ENCODE data around the gene NUDT16.

NUDT16 gene

DNA sequence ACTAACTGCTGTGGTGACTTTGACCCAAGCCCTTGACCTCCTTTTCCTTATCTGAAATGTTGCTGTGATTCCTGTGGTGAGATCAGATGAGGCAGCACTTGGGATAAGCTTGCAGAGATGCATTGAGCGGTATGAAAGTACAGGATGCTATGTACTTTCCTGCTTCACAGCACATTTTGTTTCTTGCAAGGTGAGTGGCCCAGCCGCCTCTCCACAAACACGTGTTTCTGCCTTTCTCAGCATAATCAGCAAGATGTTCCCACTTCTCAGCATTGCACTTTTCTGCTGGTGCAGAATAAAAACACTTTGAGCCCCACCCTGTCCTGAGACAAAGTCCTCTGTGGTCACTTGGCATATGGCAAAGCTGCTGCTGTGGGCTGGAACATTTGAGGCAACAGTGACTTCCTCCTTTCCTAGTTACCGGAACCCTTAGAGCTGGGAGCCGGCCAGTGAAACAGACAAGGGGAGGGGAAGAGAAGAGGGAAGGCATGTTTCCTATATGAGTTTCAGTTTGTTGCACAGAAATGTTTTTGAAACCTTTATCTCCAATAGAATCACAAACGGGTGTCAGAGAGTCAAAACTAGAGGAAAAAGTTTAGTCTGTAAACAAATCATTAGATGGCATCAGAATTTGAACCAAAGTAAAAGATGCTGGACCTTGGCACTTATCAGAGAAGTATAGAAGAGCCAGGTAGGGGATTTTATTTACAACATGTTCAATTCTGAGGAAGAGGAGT, 5.0 kb downstream of the NUDT16 start:
- DNase-seq (ENCODE audit: low read depth): no peak

DNA sequence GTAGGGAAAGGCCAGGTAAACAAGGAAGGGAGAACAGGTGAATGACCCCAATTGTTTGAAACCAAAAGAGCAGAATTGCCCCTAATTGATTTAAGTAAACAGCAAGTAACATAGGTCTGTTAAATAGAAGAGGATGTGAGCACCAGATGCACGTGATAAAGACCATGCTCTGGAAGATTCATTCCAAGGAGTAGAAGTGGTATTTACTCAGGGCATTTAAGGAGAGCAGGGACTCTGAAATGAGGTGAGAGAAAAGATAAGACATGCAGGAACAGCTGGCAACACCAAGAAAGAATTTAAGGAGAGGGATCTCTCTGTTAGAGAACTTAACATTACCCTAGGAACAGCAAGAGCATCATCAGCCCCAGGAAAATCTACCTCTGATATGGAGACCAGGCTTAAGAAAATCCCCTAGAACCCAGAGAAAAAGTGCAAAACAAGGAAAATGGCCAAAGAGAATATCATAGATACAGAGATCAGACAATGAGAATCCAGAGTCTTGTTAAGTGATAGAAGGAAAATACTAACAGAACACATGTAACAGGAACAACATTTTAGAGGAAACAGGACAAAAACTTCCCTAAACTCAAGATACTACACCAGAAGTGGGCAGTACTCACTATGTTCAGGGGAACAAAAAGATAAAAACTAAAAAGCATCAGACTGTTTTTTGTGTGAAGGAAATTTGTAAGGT, 6.4 kb downstream of the NUDT16 start:
- DNase-seq (ENCODE audit: low read depth): no peak

DNA sequence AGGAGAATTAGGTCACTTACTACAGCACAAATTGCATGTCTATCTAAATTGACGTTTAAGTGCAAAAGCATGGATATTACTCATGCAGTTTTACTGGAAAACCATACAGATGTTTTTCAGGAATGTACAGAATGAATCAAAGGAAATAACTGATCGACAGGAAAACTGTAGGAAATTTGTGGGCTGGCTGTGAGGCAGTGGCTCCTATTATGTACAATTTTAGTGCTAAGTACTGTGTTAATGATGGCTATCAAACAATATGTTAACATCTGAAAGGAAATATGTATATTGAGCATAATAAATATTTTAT, 6.9 kb downstream of the NUDT16 start:
- no peak for DNase-seq (ENCODE audit: low read depth)

DNA sequence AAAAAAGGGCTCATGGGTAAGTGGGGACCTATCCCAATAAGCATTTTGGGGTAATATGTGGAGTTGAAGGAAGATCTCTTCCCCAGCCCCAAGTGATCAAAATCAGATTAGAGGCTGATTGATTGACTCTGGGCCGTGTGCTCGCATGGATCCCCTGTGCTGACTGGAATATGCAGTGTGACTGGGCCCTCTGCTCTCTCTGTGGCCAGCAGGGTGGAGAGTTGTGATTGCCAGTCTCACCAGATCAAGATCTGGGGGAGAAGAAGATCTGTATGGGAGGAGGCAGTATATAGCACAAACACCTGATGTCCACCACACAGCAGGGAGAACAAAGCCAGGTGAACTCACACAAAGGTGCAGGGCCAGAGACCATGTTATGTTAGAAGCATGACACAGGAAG, 8.8 kb downstream of the NUDT16 start:
- DNase-seq (ENCODE audit: low read depth): no peak

DNA sequence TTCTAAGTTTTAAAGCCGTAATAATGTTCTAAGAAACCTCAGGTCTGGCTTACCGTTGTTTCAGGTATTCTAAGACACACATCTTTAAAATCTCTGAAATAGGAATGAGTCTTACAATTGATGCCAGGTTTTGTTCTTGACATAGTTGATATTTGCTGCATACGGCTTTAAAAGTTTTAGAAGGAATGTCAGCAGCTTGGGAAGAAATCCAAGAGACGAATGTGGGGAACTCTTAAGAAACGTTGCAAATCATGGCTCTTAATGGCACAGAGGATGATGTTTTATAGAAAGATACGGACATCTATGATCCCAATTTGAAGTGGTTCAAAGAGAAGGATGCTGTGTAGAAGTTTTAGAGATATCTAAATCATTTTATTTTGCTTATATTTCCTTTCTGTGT, 11.5 kb downstream of the NUDT16 start:
- no peak for DNase-seq (ENCODE audit: low read depth)

DNA sequence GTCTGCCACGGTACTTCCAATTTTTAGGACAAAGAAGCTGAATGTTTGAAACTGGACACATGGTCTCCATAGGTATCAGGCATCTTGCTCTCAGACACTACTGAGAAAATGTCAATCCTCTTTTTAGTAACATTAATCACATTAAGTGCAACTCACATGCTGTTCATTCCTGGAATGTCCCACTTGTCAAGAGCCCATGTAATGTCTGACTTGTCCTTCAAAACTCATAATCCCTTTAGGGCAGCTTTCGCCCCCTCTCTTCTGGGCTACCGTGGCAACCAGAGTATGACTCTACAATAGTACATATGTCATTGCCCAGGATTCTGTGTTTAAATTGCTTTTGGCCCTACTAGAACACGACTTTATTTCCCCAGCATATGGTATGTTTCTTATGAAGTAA, 12.3 kb downstream of the NUDT16 start:
- DNase-seq (ENCODE audit: low read depth): no peak

DNA sequence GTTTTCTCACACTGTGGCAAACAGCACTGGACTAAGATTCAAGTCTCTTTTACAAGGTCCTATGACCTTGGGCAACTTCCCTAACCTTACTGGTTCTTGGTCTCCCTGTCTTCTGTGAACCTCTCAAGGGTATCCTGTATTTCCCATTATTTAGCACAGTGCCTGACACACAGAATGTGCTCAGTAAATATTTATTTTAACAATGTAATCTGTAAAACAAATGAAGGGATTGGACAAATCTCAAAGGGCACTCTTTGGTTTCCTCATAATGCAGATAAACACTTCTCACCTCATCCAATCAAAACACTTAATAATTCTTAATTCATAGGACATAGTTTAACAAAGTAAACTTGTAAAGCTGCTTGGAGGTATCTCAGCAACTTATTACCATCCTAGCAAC, 12.8 kb downstream of the NUDT16 start:
- no peak for DNase-seq (ENCODE audit: low read depth)

DNA sequence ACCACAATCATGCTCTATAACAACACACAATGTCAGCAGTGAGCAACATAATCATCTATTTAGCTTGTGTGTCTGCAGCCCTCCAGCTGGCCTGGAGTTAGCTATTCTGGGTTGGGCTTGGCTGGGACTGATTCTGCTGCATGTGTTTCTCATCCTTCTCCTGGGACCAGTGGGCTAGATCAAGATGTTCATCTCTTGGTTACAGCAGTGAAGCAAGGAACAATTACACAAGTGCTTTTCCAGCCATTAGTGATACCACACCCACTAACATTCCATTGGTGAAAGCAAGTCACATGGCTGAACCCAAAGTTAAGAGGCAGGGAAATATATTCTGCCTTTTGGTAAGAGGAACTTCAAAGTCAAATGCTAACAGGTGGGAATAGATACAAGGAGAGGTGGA, 14.6 kb downstream of the NUDT16 start:
- no peak for DNase-seq (ENCODE audit: low read depth)

DNA sequence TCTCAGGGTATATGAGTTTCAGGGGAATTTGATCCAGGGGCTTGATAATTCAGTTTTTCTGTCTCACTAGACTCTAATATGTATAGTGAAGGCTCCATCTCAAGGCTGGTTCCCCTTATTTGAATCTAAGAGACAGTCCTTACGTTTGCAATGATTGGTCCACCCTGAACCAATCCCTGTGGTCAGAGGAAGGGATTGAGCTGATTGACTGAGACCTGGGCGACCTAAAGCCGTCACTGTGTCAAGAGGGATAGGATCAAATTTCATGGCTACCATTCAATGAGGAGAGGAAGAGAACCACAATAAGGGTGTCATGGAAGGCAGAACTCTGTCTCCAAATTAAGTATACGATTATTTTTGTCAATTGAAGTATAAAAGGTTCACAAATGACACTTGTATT, 16.3 kb downstream of the NUDT16 start:
- DNase-seq (ENCODE audit: low read depth): no peak

DNA sequence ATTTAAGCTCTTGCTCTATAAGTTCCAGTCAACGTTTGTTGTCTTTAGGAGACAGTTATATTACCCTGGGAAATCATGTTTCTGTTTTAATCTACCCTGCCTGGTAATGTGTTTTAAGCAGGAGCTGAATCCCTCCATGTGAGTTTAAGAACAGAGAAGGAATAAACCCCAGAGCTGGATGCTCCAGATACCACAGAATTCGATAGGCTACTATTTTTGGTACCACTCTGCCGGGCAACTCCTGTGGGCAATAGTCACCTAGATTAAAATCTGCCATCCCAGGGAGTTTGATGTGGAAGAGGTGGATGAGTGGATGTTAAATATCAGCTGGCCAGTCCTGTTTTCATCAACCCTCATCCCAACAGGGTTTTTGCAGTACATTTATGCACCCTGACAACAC, 20.4 kb downstream of the NUDT16 start:
- DNase-seq (ENCODE audit: low read depth): no peak

DNA sequence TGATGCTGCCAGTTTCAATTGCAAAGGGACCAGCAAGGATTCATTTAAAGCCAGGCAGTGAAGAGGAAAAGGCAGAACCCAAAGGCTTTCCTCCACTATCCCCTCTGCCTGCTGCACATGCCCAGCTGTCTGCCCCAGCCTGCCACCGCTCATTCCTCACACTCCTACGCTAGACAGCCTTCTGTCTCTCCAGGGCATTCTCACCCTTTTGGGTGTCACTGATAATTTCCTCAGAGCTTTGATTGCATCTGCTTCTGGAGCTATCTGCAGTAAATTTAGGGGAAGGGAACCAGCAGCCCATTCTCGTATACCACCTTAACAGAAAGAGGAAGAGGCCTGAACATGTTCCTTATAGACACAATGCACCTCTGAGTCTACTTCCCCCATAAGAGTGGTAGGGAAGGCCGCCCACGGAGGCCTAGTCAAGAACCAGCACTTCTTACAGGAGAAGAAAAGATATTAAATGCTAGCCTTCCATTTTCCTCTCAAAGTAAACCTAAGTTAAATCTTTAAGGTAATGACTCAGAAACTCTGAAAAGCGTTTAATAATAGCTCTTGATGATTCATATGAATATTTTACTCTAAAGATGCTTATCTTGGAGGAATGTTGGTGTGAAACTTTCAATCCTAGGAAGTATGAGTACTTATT, 20.9 kb downstream of the NUDT16 start:
- DNase-seq (ENCODE audit: low read depth): no peak

DNA sequence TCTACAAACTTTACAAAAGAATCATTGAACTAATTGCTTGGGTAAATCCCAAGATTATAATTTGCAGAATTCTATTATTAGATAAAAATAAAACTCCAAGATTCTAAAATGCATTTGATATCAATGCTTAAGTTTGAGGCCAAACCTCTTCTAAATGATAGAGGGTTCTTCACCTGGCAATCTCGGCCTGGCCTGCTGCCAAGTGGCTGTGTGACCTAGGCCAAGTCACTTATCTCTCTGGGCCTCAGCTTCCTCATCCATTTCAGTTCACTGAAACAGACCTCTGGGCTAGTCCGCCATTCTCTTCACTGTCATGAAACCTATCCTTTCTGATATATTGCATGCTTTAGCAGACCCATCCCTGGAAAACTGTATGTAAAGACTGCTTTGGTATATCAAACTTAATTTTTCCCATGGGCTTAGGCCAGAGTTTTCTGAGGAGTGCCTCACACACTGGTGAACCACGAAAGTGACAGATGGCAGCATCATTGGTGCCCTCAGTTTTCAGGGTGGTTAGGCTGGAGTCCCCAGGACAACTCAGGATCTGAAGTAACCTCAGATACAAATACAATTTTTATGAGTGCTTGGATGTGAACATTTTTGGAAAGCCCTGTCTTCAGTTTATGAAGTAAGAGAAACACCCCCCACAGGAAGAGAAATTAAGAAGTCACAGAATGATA, 21.8 kb downstream of the NUDT16 start:
- no peak for DNase-seq (ENCODE audit: low read depth)

DNA sequence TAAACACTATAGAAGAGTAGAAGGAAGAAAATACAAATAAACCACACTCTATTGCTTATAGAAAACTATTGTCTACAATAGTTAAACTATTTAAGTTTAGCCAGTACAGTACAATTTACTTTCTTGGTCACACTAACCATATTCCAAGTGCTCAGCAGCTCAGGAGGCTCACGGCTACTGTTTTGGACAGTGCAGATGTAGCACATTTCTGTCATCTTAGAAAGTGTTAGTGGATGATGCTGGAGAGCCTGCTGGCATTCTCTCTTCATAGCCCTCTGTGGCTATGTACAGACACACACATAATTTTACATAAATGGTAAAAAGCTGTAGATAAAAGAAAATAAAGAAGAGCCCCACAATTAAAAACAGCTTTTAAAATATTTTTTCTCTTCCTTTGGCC, 23.8 kb downstream of the NUDT16 start:
- DNase-seq (ENCODE audit: low read depth): no peak

DNA sequence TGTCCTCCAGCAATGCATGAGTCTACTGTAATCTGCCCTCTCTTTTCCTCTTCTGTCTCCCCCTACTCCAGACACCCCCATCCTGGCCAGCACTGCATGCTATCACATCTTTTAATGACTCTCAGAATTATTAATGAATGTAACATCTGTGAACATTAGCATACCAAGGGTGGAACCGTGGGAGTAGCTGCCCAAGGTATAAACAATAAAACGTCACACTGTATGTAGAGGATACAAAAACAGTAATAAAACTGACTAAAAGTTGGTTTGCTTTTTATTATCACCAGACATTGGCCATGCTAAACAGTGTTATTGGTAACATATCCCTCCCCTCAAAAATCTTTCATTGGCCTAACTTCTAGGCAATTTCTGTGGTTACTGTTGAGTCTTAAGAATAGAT, 24.7 kb downstream of the NUDT16 start:
- no peak for DNase-seq (ENCODE audit: low read depth)

DNA sequence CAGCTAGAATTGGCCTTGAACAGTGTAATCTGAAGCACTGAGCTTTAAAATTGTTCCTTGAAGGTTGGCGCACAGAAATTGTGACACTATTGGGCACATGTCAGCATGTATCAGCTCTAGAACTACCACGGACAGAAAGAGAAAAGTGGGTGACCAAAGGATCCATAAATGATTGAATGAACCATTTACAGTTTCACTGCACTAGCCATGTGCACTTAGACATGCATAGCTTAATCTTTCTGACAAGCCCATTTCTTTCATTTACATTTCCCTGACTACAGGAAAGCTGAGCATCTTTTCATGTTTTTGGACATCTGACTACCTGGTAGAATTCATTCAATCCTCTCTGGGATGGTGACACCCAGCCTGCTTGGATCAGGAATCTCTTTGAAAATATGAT, 36.2 kb downstream of the NUDT16 start:
- DNase-seq (ENCODE audit: low read depth): no peak

DNA sequence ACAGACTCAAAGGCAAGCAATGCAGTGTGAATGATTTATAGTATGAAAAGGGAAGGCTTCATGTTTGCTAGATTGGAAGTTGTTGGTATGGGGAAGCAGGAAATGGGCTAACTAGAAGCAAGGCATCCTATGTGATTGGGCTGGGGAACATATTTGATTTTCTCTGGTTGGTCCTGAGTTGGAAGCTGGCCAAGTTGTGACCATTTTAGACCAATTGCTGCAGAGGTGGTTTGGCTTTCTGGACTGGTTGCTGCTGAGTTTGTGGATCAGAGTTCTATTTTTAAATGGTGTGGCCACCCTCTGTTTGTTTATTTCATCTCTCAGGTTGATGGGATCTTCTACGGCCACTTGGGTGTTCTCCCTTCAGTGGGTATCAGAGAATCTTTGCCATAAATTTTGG, 39.7 kb downstream of the NUDT16 start:
- DNase-seq (ENCODE audit: low read depth): no peak

DNA sequence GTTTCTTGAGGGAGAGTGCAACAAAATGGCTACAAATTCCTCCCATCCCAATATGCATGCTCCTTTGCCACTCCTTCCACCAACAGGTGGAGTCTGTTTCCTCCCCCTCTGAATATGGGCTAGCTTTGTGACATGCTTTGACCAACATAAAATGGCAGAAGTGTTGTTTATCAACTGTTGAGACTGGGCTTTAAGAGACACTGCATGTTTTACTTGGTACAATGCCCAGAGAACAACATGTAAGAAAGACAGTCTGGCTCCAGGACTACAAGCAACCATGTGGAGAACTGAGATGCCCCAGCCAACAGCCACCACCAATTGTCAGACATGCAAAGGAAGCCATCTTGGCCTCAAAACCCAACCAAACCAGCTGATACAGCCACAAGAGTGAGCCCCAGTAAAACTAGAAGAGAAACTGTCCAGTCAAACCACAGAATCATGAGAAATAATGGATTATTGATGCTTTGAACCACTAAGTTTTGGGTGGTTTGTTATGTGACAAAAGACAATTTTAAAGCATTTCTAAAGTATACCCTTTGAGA, 40.5 kb downstream of the NUDT16 start:
- no peak for DNase-seq (ENCODE audit: low read depth)

DNA sequence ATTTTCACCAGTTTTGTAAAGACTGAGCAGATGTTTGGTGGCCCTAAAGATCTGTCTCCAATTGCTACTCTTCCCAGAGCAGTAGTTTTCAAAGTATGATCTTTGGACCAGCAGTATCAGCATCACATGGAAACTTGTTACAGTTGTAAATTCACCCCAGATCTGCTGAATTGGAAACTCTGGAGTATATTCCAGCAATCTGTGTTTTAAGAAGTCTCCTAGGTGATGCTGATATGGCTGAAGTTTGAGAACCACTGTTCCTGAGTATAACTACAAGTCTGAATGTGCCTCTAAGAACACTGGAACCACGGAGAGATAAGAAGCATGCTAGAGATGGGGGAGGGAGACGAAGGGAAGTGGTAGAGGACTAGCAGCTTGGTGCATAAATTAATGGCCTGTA, 45.7 kb downstream of the NUDT16 start:
- DNase-seq (ENCODE audit: low read depth): no peak

DNA sequence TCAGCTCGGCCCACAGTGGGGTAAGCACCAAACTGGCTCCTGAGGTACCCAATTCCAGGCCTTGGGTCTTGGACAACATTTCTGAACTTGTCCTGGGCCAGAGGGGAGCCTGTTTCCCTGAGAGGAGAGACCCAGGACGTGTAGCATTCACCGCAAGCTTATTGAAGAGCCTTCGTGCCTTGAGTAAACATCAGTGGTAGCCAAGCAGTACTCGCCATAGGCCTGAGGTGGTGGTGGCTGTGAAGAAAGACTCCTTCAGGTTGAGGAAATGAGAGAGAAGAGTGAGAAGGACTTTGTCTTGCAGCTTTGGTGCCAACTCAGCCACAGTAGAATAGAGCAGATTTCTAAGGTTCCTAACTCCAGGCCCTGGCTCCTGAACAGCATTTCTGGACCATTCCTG, 50.2 kb downstream of the NUDT16 start:
- DNase-seq (ENCODE audit: low read depth): no peak

DNA sequence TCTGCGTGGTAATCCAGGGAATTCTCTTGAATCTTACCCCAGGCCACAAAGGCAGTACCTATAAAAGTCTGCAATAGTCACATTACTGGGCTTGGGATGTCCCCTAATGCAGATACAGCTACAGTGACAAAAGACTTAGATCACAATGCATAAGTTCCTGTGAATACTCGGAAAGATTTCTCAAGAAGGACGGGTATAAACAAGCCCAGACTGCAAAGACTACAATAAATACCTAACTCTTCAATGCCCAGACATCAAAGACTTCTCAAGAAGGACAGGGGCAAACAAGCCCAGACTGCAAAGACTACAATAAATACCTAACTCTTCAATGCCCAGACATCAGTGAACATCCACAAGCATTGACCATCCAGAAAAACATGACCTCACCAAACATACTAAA, 50.9 kb downstream of the NUDT16 start:
- DNase-seq (ENCODE audit: low read depth): no peak

DNA sequence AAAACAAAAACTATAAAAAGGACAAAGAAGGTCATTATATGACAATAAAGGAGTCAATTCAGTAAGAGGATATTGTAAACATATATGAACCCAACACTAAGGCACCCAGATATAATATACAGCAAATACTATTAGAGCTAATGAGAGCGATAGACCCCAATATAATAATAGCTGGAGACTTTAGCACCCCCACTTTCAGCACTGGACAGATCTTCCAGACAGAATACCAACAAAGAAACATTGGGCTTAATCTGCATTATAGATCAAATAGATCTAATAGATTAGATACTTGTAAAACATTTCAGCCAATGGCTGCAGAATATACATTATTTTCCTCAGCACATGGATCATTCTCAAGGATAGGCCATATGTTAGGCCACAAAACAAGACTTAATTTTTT, 53.4 kb downstream of the NUDT16 start:
- no peak for DNase-seq (ENCODE audit: low read depth)
